Measurements from ENCODE around the gene RABGAP1L.

The RABGAP1L gene

DNA sequence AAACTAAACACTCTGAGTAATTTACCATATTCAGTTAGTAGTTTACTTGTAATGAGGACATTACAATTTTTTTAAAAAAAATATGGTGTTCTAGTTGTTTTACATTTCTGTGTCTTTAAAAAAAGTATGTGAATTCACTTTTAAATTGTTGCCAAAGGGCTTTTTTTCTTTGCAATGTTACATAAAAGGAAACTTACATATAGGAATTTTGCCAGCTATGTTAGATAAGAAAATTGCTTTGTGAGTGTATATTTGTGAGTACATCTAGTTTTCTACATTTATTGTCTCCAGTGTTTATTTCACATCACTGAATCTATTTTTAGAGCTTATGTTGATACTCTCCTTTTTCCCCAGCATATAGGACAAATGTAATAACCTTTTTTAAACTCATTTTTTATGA, 495.2 kb downstream of the RABGAP1L start:
- in situ Hi-C loops (cut with MboI; ENCODE audit: low sequenced_read_pairs, unreplicated experiment) = no loop called here
- no peak for TF ChIP-seq CTCF (IDR thresholded peaks at IDR 0.05; ENCODE audit: borderline replicate concordance, control extremely low read depth, extremely low read depth, insufficient read depth, missing control alignments)
- DNase-seq (ENCODE audit: low spot score) = no peak

DNA sequence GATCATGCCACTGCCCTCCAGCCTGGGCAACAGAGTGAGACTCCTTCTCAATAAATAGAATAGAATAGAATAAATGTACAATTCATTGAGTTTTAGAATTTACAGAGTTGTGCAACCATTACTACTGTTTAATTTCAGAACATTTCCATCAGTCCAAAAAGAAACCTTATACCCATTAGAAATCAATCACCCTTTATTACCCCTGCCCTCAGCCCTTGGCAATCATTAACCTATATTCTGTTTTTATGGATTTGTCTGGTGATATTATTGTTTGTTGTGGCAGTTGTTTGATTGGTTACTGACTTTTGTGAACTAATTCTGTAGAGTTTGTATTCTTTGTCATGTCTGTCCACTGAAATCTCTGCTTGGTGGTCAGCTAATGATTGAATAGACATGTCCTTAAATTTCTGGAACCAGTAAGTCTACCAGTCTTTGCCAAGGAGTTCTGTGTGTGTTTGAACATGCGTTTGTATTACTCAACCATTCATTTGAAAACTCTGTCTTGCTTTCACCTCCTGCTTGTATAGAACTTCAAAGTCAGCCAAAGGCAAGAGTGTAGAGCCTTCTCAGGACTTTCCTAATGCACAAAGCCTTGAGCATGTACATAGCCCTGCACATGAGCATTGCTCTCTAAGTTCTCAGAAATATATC, 497.2 kb downstream of the RABGAP1L start:
- TF ChIP-seq CTCF (IDR thresholded peaks at IDR 0.05; ENCODE audit: borderline replicate concordance, control extremely low read depth, extremely low read depth, insufficient read depth, missing control alignments) = no peak
- no peak for DNase-seq (ENCODE audit: low spot score)
- in situ Hi-C loops (cut with MboI; ENCODE audit: low sequenced_read_pairs, unreplicated experiment) = no loop called here

DNA sequence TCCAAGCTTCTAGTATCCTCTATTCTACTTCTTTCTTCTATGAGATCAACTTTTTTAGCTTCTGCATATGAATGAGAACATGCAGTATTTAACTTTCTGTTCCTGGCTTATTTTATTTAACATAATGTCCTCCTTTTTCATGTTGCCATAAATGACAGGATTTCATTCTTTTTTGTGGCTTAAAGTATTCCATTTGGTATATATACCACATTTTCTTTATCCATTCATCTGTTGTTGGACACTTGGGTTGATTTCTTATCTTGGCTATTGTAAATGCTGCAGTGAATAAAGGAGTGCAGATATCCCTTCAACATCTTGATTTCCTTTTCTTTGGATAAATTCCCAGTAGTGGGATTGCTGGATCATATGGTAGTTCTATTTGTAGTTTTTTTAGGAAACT, 498.1 kb downstream of the RABGAP1L start:
- in situ Hi-C loops (cut with MboI; ENCODE audit: low sequenced_read_pairs, unreplicated experiment) = no loop called here
- TF ChIP-seq CTCF (IDR thresholded peaks at IDR 0.05; ENCODE audit: borderline replicate concordance, control extremely low read depth, extremely low read depth, insufficient read depth, missing control alignments) = no peak
- no peak for DNase-seq (ENCODE audit: low spot score)

DNA sequence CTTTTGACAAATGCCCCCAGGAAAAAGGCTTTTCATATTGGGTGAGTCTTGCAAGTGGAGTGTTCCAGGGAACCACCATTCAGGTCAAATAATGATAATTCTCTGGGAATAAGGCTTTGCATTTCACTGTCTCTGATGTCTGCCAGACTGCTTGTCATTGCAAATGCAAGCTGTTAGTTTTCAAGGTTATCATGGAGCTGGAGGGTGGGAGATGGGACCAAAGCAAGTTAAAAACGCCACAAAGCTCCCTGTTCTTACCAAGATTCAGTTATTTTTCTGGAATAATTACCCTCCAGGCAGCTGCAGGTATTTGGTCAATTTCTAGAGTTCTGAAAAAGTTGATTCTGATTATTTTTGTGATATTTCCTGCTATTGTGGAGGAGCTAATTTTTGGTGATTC, 498.6 kb downstream of the RABGAP1L start:
- in situ Hi-C loops (cut with MboI; ENCODE audit: low sequenced_read_pairs, unreplicated experiment) = no loop called here
- no peak for DNase-seq (ENCODE audit: low spot score)
- no peak for TF ChIP-seq CTCF (IDR thresholded peaks at IDR 0.05; ENCODE audit: borderline replicate concordance, control extremely low read depth, extremely low read depth, insufficient read depth, missing control alignments)

DNA sequence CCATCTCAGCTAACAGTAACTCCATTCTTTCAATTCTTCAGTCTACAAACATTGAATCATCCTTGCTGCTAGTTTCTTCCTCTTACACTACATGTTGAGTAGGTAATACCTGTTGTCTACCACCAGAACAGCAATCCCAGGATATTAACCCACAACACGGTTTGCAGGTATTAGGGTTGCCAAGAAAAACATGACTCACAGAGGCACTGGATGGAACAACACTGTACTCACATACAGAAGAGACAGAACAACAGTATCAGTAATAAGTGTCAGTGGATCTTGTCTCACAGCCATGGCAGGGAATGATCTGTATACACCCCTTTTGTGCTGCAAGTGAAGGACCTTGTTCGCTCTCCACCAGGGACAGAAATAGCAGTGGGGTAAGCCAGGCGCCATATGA, 500.5 kb downstream of the RABGAP1L start:
- DNase-seq (ENCODE audit: low spot score) = no peak
- in situ Hi-C loops (cut with MboI; ENCODE audit: low sequenced_read_pairs, unreplicated experiment) = no loop called here
- TF ChIP-seq CTCF (IDR thresholded peaks at IDR 0.05; ENCODE audit: borderline replicate concordance, control extremely low read depth, extremely low read depth, insufficient read depth, missing control alignments) = no peak

GRCh38 chr1:174660476-174660875, 501.2 kb downstream of the RABGAP1L start:
- no peak for TF ChIP-seq CTCF (IDR thresholded peaks at IDR 0.05; ENCODE audit: borderline replicate concordance, control extremely low read depth, extremely low read depth, insufficient read depth, missing control alignments)
- in situ Hi-C loops (cut with MboI; ENCODE audit: low sequenced_read_pairs, unreplicated experiment) = no loop called here
- DNase-seq (ENCODE audit: low spot score) = no peak

All from GM13976 (cell line).